Stimulated activated CD8-positive, alpha-beta memory T cell treated with anti-CD3 and anti-CD28 coated beads, Interleukin-7, amount 100 ng/mL, for 4 hours (primary cell): Measurements from ENCODE around the gene TTC17.
"Not testable (repeated sequence)": the region's sequence is repeated elsewhere in the genome, so short reads cannot be mapped to it uniquely, and the experiment has no call there.

ENCODE experiments used
- DNase-seq, 2 donors: peaks; one replicate each; pipeline ENCODE4 v3.0.0-alpha.2; 2020; ENCODE audit warnings: low read depth in 2 of 2

Gene TTC17

DNA sequence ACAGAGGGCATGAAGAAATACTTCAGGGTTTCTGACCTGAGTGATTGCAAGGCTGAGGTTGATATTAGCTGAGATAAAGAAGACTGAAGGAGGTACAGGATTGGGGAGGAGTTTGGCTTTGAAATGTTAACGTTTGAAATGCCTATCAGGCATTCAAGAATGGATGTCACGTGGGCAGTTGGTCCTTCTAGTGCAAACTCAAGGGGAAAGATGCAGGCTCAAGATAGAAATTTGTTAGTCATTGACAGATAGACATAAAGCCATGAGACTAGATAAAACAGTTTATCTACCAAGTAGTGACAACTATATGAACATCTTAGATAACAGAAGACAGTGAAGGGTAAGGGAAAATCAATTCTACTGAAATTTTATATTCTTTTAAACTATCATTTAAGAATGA lies 23.1 kb downstream of the TTC17 start:
- no peak for DNase-seq

DNA sequence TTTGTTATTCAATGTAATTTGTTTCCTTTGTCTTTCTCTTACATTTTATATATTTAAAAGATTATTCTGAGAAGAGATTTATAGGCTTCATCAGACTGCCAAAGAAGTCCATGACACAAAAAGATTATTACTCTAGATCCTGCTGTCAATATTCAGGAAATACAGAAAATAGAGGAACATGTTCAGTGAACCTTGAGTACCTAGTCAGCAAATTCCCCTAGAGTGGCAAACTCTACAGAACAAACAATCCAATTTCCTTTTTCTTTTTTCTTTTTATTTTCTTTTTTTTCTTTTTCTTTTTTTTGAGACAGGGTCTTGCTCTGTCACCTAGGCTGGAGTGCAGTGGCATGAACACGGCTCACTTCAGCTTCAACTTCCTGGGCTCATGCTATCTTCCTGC lies 23.9 kb downstream of the TTC17 start:
- DNase-seq = no peak

DNA sequence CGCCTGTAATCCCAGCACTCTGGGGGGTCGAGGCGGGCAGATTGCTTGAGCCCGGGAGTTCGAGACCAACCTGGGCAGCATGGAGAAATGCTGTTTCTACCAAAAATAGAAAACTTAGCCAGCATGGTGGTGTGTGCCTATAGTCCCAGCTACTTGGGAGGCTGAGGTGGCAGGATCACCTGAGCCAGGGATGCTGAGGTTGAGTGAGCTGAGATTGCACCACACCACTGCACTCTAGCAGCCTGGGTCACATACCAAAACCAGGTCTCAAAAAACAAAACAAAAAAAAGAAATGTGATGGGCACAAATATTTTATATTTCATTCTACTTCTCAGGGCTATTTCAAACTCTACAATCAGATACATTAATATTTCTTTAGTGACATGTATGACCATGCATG lies 25.7 kb downstream of the TTC17 start:
- no peak for DNase-seq

DNA sequence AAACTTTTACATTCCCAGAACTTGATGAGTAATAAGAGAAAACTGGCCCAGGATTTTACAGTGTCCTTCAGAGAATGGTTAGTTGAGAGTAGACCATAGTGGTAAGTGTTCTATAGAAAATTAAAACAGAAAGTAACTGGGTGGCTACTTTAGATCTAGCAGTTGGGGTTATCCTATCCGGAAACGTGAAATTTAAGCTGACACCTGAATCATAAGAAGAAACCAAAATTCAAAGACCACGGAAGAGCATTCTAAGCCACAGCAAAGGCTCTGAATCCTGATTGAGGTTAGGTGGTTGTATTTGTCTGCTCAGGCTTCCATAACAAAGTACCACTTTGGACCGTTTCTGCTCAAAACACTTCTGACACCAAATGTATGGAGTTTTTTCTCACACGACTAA lies 34.0 kb downstream of the TTC17 start:
- DNase-seq = no peak

DNA sequence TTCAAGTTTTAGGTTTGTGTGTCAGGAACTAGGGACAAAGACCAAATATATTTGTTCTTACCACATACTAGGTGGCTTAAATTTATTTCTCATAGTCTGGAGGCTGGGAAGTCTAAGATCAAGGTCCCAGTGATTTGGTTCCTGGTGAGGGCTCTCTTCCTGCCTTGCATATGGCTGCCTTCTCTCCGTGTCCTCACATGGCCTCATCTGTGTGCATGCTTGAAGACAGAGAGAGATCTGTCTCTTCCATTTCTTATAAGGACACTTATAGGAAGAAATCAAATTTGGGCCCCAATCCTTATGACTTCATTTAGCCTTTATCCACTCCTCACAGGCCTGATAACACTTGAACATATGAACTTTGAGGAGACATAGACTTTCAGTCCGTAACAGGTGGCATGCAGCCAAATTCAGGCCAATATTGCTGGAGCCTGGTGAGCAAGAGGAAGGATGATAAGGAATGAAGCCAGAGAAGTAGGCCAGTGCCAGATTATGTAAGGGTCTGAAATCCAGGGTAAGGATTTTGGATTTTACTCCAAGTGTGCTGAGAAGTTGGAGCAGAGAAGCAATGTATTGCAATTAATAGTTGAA lies 35.1 kb downstream of the TTC17 start:
- DNase-seq = no peak

DNA sequence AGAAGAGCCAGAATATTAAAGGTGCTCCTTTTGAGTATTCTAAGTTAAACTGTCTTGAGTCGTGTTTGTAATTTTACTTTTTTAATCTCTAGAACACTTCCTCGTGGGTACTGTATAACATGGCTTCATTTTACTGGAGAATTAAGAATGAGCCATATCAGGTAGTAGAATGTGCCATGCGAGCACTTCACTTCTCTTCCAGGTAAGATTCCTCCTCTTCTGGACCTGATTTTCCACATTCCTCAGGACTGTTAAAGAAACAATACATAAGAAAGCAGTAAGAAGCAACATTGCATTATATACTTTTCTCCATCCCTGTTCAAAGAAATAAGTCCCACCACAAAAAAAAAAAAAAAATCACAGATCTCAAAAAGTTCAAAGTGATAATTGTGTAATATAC lies 37.9 kb downstream of the TTC17 start:
- DNase-seq = no peak

DNA sequence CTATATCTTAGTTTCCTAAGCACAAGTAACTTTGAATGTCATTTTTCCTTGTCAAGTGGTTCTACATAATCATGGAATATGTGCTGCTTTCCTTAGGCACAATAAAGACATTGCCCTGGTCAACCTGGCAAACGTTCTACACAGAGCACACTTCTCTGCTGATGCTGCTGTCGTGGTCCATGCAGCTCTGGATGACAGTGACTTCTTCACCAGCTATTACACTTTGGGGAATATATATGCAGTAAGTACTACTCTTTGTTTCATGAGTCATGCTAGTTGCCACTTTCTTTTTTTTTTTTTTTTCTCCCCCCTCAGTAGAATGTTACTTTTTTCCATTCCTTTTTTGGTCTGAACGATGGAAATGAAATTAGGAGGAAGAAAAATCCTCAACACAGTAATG lies 38.5 kb downstream of the TTC17 start:
- no peak for DNase-seq

DNA sequence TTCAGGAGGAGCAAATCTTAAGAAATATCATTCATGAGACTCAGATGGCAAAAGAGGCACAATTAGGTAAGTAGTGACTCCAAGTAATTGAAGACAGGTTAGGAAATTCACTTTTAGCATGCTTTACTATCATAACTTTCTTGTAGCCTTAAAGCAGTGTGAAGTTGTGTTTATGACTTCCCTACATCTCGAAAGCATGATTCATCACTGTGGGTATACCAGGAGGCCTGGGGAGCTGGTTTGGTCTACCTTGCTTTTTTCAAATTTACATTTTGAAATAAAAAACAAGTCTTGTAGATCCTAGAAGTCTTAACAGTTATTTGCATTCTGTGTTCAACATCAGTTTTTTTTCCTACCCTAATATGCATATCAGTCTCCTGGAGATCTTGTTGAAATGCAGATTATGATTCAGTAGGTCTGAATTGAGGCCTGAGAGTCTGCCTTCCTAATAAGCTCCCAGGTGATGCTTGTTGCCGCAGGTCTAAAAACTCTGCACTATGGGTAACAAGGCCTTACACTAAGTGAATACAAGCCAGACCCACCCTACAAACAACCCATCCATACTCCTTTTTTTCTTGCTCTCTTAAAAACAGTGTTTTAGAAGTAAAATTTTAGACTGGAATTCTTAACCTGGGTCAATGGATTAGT lies 41.4 kb downstream of the TTC17 start:
- DNase-seq = no peak

DNA sequence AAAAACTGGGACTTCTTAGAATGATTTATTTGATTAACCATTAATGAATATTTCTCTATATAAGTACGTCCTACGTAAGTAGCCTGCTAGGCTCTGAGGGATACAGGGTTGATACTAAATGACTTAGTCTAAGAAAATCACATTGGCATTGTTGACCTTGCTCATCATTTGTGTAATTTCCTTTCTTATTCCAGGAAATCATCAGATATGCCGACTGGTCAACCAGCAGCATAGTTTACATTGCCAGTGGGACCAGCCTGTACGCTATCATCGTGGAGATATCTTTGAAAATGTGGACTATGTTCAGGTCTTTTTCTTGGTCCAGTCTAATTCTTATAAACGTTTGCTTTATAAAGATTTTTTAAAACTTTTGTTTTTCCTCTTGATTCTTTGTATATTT lies 42.5 kb downstream of the TTC17 start:
- no peak for DNase-seq

DNA sequence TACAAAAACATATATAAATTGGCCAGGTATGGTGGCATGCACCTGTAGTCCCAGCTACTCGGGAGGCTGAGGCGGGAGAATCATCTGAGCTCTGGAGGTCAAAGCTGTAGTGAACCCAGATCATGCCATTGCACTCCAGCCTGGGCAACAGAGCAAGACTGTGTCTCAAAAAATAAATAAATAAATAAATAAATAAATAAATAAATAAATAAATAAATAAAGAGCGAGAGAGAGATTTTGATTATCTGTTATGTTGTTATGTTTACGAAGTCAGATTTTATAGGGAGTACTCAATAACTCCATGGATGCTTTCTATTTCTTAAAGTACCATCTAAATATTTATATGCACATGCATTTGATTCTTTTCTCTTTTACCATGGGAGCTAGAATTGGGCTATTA lies 43.1 kb downstream of the TTC17 start:
- DNase-seq = not testable (repeated sequence)

DNA sequence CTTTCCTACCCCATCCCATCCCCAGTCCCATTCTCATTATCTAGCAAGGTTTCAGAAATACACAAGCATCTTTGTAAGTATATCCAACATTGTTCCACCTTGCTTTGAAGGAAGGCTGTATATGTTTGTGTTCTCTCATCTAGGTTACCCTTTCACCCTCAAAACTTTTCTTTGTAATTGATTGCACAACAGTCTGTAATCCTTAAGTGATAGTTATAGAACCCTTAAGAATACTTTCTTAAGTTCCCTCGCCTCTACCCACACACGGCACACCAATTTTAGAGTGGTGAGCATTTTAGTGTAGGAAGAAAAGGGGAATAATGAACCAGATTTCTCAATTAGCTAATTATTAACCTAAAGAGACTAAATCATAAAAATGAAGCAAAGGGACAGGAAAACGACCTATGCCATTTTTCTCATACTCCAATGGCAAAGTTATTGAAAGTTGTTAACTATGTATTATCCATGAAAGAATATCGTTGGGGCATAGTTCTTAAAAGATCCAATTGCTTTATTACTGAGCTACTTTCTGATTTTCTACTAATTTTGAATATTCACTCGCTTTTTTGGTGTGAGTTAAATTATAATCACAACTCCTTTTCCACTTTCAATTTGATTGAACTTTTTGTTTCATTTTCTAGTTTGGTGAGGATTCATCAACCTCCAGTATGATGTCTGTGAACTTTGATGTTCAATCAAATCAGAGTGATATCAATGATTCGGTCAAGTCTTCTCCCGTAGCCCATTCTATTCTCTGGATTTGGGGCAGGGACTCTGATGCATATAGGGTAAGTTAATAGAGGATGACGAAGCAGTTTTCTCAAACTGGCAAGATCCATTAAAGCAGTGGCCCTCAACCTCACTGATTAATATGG lies 44.9 kb downstream of the TTC17 start:
- no peak for DNase-seq

DNA sequence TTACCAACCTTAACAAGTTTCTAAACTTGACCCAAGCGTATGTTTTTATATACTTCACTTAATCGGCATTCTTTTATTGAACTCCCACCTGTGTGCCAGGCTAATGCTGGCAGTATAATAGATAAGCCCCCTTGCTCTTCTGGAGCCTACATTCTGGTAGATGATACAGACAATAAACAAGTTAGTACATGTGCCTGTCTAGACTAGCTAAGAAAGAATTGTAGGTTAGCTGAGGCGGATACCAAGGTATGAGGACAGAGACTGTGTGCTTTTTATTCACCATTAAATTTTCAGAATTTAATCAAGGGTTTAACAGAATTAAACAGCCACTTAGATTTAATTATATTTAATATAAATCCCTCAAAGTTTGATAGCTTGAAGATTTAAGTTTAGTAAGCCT lies 45.7 kb downstream of the TTC17 start:
- DNase-seq = no peak

DNA sequence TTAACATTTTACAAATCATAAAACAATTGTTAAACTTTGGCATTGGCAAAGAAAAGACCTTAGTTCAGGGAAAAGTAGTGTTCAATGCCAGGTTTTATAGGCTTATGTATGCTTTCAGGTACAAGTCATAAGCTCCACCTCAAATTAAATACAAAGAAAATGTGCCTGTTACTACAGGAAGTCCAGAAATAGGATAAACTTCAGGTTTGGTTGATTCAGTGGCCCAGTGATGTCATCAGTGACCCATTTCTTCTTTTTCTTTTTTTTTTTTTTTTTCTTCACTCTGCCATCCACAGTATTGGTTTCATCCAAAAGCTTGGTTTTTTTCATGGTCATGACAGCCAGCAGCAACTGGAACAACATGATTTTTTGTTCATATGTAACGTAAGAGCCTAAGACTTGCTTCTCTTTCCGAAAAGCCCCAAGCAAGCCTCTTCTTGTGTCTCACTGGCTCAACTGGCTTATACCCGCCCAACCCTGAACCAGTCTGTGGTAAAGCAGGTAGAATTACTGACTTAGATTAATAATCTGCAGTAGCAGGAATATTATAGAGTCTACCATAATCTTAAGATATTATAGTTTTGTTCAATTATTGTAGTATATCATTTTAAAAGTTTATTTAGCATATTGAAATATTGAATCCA lies 46.2 kb downstream of the TTC17 start:
- no peak for DNase-seq

DNA sequence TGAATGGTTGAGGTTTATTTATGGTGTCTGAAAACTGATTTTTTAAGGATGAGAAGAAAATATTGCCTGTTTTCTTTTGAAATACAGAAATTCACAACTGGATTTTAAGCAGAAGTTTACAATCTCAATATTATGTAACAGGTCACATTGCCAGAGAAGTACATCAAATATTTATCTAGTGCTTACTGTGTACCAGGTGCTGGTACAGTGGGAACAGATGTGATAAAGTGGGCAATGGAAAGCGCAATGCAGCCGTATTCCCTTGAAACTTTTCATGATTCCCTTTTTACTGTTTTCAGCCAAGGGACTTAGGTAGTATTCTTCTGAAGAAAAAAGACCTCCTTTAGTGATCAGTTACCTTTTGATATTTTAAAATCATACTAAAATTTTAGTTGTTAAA lies 49.6 kb downstream of the TTC17 start:
- no peak for DNase-seq

DNA sequence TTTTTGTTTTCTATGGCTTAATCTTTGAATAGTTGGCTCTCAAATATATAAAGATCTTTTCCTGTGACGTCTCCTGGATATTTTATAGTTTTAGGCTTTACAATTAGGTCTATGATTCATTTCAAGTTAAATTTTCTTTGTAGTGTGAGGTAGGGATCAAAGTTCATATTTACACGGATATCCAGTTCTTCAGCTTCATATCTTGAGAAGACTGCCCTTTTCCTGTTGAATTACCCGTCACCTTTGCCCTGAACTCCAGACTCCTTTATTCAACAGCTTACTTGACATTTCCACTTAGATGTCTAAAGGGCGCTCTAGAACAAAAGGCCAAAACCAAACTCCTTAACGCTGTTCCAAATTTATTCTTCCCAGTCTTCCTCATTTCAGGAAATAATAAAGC lies 51.7 kb downstream of the TTC17 start:
- no peak for DNase-seq

DNA sequence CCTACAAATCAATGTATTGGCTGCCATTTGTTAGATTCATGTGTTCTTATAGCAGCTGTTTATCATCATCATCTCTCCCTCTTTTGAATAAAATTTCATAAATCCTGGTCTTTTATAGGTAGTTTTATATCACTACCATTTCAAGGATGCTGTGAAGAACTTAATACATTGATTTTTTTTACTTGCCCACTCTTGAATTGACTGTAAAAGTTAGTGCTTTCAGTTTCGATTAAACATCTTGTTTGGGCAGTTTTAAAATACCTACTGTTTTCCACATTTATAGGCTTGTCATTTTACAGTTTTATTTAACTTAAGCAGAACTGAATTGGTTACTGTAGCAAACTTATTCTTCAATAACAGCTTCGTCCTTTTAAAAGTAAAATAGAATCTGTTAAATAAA lies 59.5 kb downstream of the TTC17 start:
- DNase-seq = no peak

DNA sequence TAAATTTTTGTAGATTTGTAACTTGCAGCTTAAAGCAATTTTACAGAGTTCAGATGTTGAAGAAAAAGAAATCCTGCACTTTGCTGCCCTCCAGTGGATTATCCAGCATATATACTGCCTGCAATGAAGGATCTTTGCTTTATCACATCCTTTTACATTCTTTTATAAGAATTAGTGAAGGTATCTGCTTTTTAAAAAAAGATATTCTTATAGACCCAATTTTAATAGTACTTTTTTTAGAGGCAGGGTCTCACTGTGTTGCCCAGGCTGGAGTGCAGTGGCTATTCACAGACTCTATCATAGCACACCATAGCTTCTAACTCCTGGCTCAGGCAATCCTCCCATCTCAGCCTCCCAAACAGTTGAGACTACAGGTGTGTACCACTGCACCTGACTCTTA lies 60.7 kb downstream of the TTC17 start:
- DNase-seq = no peak

DNA sequence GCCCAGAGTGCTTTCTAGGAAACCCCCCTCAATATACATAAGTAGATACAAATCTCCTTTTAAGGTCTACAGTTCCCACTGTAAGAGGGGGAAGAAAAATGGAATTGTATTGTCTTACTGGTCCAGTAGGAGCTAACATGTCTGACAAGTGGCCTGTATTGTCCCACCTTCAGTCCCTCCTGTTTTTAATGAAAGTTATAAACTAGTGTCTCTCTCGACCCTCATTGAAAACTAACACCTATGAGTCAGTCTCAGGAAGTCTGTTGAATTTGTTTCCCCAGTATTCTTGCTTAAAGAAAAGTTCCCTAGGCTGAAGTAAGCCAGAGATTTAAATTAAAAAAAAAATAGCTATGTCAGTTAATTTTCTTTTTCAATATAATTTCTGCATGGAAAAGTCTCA lies 69.3 kb downstream of the TTC17 start:
- no peak for DNase-seq

DNA sequence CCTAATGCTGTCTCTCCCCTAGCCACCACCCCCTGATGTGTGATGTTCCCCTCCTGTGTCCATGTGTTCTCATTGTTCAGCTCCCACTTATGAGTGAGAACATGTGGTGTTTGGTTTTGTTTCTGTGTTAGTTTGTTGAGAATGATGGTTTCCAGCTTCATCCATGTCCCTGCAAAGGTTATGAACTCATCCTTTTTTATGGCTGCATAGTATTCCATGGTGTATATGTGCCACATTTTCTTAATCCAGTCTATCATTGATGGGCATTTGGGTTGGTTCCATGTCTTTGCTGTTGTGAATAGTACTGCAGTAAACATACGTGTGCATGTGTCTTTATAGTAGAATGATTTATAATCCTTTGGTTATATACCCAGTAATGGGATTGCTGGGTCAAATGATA lies 72.2 kb downstream of the TTC17 start:
- not testable (repeated sequence) for DNase-seq

DNA sequence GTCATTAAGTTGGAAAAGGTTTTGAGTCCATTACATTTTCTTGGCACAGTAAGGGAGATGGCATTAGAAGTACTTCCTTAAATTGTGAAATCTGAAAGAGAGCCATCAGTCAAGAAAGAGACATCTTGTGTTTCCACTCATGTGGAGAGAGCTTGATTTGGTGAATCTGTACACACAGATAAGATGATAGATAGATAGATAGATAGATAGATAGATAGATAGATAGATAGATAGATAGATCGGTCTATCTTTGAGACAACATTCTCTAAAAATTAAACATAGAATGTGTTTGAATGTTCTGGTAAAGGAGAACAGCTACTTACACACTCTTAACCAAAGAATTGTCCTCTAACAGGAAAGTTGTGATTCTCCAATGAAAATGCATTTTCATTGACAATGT lies 76.2 kb downstream of the TTC17 start:
- DNase-seq = no peak

DNA sequence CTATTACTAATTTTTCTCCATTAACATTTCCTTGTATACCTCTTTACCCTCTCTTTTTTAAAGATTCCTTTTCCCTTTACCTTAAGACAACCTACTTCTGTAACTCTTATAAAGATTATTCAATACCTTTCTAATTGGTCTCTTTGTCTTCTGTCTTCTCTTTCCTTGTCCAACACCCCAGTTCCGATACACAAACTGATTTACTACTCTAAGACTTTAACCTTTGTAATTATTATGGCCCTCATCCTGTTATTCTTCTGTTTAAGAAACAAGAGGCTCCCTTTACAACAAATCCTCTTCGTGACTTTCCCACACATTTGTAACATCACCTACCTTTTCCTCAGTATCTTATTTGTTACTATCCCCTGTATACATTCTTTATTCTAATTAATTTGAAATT lies 81.8 kb downstream of the TTC17 start:
- DNase-seq = no peak

DNA sequence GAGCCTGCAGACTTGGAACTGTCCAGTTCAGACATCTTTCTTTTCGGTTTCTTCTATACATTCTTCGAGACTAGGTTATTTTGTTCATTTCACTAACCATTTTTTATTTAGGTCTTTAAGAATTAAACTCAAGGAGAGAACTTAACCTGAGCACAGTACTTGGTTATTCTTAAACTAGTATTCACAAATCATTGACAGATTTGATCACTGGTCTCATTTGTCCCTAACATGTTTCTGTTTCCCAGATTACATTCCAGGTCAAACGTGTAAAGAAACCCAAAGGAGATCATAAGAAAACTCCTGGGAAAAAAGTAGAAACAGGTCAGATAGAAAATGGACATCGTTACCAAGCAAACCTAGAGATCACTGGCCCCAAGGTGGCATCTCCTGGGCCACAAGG lies 85.1 kb downstream of the TTC17 start:
- no peak for DNase-seq

DNA sequence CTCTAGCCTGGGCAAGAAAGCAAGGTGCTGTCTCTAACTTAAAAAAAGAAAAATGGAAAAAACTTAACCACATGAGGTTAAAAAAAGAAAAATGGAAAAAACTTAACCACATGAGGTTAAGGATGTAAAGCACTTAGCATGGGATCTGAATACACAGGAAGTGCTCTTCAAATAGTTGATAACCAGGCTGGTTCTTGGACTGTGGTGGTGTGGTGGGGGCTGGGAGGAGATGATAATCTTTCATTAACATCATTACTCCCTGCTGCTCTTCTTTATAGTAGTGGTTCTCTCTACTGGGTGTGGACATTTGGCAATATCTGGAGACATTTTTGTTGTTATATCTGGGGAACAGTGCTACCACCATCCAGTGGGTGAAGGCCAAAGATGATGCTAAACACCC lies 88.4 kb downstream of the TTC17 start:
- DNase-seq = no peak
